ENCODE results near the gene RELN.

DNA sequence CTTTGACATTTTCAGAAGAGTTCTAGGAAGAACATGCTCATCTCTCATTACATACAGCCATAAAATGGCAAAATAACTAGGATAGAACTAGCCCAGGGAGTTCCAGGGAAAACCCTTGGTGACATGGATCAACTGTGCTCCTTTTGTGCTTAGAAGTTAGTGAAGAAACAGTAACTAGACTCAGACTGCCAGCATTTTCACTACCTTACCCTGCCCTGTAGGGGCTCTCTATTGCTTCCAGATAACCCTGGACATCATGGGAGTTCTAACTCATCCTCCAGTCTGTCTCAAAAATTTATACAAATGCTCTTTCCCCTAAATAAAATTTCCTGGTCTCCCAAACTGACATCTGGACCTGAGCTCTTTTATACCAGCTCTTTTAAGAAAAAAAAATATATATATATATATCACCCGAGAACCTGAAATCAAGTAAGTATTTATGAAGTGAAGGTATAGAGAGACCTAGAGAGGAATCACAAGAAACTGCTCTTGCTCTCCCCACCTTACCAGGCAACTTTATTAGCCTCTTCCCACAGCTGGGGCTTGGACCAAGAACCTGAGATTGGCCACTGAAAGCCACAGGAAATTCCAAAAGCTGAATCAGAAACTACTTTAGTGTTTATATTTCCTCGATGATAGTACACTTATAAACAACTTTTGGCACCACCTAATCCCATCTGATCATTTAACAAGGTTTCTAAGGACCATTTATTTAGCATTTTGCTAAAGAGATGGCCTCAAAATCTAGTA lies 101.4 kb downstream of the RELN start:
- TF ChIP-seq, protein P1, sequence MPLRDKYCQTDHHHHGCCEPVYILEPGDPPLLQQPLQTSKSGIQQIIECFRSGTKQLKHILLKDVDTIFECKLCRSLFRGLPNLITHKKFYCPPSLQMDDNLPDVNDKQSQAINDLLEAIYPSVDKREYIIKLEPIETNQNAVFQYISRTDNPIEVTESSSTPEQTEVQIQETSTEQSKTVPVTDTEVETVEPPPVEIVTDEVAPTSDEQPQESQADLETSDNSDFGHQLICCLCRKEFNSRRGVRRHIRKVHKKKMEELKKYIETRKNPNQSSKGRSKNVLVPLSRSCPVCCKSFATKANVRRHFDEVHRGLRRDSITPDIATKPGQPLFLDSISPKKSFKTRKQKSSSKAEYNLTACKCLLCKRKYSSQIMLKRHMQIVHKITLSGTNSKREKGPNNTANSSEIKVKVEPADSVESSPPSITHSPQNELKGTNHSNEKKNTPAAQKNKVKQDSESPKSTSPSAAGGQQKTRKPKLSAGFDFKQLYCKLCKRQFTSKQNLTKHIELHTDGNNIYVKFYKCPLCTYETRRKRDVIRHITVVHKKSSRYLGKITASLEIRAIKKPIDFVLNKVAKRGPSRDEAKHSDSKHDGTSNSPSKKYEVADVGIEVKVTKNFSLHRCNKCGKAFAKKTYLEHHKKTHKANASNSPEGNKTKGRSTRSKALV (CRISPR knock-in tag; IDR thresholded peaks at IDR 0.05): no peak
- no peak for TF ChIP-seq ZNF569 (CRISPR knock-in tag; IDR thresholded peaks at IDR 0.05; ENCODE audit: borderline replicate concordance)
- TF ChIP-seq GTF2F1 (IDR thresholded peaks at IDR 0.05; ENCODE audit: low read length): no peak
- TF ChIP-seq, protein P2, sequence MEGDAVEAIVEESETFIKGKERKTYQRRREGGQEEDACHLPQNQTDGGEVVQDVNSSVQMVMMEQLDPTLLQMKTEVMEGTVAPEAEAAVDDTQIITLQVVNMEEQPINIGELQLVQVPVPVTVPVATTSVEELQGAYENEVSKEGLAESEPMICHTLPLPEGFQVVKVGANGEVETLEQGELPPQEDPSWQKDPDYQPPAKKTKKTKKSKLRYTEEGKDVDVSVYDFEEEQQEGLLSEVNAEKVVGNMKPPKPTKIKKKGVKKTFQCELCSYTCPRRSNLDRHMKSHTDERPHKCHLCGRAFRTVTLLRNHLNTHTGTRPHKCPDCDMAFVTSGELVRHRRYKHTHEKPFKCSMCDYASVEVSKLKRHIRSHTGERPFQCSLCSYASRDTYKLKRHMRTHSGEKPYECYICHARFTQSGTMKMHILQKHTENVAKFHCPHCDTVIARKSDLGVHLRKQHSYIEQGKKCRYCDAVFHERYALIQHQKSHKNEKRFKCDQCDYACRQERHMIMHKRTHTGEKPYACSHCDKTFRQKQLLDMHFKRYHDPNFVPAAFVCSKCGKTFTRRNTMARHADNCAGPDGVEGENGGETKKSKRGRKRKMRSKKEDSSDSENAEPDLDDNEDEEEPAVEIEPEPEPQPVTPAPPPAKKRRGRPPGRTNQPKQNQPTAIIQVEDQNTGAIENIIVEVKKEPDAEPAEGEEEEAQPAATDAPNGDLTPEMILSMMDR (CRISPR knock-in tag; IDR thresholded peaks at IDR 0.05): no peak
